Body of pancreas (tissue), 4 donors: ENCODE measurements around the gene PIP5K1A.

ENCODE experiments used
- CTCF ChIP-seq, 7 experiments: fragments of 450-650 bp in 4 of 7; fragments of 200-600 bp in 3 of 7; sonication (generic) in 3 of 7; IDR thresholded peaks; one replicate each; pipeline ENCODE4 v1.5.1; 2016 to 2019; ENCODE audit warnings: antibody characterized with exemption in 7 of 7
- POLR2A ChIP-seq, 3 donors: fragments of 450-650 bp; IDR thresholded peaks; one replicate each; pipeline ENCODE4 v1.6.1; 2016; ENCODE audit warnings: antibody characterized with exemption in 3 of 3, mild to moderate bottlenecking in 2 of 3

- TF ChIP-seq CTCF (IDR thresholded peaks at IDR 0.05) (no peak), POLR2A (IDR thresholded peaks at IDR 0.05) (peak; percentile 38 to 88 (median 79))
These were observed 56.2 kb downstream of the PIP5K1A start, which contains the start of gene PSMD4 for GRCh38 chr1:151254217-151255213.
